ENCODE results near the gene TCF7L1. TPM values are rescaled to one million over a fixed set of nuclear protein-coding genes. Genes with fewer than 3 reads are reported as not detected.

Gene TCF7L1
- total and polyA plus RNA-seq, 9 of the 15 experiments (the other 6 are each of a cell fraction or from before 2014, with no cell fraction given), result 0.03 to 0.11 (median 0.07) TPM; not detected in 5

DNA sequence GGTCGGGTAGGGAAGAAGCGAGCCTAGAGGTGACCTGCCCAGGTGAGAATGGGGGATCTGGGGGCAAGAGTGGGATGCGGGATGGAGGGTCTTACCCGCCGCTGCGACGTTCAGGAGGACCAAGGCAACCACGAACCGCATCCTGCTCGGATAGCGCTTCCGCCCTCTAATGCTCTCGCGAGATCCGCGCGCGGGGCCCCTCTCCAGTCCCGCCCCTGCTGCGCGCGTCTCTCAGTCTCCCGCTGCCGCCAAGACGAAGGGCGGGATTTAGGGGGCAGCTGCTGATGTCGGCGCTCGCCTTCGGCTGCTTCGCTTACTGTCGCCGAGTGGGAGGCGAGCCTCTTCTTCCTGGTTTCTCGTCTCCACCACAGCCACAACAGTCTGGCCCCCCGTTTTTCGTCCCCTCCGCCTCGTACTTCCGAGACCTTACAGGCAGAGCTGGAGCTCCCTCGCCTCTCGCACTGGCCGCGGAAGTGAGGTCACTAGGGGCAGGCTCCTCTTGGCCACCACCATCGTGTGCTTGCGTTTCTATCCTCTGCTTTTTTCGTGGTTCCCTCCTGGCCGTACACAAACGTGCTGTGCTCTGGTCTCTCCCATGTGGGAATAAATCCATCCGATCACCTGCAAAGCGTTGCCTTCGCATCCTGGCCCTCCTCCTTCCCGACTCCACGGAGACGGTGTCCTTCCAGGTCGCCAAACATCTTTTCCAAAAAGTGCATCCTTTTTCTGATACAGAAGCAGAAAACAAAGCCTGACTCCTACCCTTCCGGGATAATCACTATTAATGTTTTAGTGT is 194.8 kb downstream of the TCF7L1 start, which contains the start of gene TGOLN2 (continued):
- TF ChIP-seq, protein P1, sequence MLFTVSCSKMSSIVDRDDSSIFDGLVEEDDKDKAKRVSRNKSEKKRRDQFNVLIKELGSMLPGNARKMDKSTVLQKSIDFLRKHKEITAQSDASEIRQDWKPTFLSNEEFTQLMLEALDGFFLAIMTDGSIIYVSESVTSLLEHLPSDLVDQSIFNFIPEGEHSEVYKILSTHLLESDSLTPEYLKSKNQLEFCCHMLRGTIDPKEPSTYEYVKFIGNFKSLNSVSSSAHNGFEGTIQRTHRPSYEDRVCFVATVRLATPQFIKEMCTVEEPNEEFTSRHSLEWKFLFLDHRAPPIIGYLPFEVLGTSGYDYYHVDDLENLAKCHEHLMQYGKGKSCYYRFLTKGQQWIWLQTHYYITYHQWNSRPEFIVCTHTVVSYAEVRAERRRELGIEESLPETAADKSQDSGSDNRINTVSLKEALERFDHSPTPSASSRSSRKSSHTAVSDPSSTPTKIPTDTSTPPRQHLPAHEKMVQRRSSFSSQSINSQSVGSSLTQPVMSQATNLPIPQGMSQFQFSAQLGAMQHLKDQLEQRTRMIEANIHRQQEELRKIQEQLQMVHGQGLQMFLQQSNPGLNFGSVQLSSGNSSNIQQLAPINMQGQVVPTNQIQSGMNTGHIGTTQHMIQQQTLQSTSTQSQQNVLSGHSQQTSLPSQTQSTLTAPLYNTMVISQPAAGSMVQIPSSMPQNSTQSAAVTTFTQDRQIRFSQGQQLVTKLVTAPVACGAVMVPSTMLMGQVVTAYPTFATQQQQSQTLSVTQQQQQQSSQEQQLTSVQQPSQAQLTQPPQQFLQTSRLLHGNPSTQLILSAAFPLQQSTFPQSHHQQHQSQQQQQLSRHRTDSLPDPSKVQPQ (CRISPR knock-in tag; IDR thresholded peaks at IDR 0.05; ENCODE audit: borderline replicate concordance), result no peak
- TF ChIP-seq ZNF12 (CRISPR knock-in tag; IDR thresholded peaks at IDR 0.05) (peak; percentile 53; the same call in 1 of the 2 replicates), ZNF408 (CRISPR knock-in tag; IDR thresholded peaks at IDR 0.05; ENCODE audit: low read depth) (no peak), NR4A1 (CRISPR knock-in tag; IDR thresholded peaks at IDR 0.05) (no peak), NR4A1 (tag; IDR thresholded peaks at IDR 0.05) (no peak), TAF7 (tag; IDR thresholded peaks at IDR 0.05) (peak; percentile 83; the same call in 1 of the 2 replicates), ZNF431 (CRISPR knock-in tag; IDR thresholded peaks at IDR 0.05) (no peak), SREBF1 (IDR thresholded peaks at IDR 0.05; ENCODE audit: borderline replicate concordance, low read depth, low read length) (no peak), PRMT5 (CRISPR knock-in tag; IDR thresholded peaks at IDR 0.05) (no peak), RAD51 (IDR thresholded peaks at IDR 0.05; ENCODE audit: borderline replicate concordance, low read depth) (no peak), SOX6 (IDR thresholded peaks at IDR 0.05) (0 out of 2 replicates have a peak, but pooled peaks have one; percentile 29), MTA3 (IDR thresholded peaks at IDR 0.05; ENCODE audit: borderline replicate concordance) (peak; percentile 89; the same call in 1 of the 2 replicates), ZSCAN29 (IDR thresholded peaks at IDR 0.05) (no peak), BRF1 (IDR thresholded peaks at IDR 0.05; ENCODE audit: borderline replicate concordance, extremely low read depth, insufficient read length) (no peak), GATAD2B (IDR thresholded peaks at IDR 0.05; ENCODE audit: borderline replicate concordance) (no peak)
- TF ChIP-seq, protein P2, sequence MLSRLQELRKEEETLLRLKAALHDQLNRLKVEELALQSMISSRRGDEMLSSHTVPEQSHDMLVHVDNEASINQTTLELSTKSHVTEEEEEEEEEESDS (CRISPR knock-in tag; IDR thresholded peaks at IDR 0.05), result no peak
- TF ChIP-seq, protein P3, sequence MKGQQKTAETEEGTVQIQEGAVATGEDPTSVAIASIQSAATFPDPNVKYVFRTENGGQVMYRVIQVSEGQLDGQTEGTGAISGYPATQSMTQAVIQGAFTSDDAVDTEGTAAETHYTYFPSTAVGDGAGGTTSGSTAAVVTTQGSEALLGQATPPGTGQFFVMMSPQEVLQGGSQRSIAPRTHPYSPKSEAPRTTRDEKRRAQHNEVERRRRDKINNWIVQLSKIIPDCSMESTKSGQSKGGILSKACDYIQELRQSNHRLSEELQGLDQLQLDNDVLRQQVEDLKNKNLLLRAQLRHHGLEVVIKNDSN (CRISPR knock-in tag; IDR thresholded peaks at IDR 0.05), result peak; percentile 10; the same call in 1 of the 2 replicates
- TF ChIP-seq, protein P4, sequence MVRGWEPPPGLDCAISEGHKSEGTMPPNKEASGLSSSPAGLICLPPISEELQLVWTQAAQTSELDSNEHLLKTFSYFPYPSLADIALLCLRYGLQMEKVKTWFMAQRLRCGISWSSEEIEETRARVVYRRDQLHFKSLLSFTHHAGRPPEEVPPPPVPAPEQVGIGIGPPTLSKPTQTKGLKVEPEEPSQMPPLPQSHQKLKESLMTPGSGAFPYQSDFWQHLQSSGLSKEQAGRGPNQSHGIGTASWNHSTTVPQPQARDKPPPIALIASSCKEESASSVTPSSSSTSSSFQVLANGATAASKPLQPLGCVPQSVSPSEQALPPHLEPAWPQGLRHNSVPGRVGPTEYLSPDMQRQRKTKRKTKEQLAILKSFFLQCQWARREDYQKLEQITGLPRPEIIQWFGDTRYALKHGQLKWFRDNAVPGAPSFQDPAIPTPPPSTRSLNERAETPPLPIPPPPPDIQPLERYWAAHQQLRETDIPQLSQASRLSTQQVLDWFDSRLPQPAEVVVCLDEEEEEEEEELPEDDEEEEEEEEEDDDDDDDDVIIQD (CRISPR knock-in tag; IDR thresholded peaks at IDR 0.05), result no peak
- TF ChIP-seq, protein P5, sequence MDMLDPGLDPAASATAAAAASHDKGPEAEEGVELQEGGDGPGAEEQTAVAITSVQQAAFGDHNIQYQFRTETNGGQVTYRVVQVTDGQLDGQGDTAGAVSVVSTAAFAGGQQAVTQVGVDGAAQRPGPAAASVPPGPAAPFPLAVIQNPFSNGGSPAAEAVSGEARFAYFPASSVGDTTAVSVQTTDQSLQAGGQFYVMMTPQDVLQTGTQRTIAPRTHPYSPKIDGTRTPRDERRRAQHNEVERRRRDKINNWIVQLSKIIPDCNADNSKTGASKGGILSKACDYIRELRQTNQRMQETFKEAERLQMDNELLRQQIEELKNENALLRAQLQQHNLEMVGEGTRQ (CRISPR knock-in tag; IDR thresholded peaks at IDR 0.05), result no peak
- TF ChIP-seq, protein P6, sequence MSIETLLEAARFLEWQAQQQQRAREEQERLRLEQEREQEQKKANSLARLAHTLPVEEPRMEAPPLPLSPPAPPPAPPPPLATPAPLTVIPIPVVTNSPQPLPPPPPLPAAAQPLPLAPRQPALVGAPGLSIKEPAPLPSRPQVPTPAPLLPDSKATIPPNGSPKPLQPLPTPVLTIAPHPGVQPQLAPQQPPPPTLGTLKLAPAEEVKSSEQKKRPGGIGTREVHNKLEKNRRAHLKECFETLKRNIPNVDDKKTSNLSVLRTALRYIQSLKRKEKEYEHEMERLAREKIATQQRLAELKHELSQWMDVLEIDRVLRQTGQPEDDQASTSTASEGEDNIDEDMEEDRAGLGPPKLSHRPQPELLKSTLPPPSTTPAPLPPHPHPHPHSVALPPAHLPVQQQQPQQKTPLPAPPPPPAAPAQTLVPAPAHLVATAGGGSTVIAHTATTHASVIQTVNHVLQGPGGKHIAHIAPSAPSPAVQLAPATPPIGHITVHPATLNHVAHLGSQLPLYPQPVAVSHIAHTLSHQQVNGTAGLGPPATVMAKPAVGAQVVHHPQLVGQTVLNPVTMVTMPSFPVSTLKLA (conservative IDR thresholded peaks at IDR 0.05), result peak; percentile 52 to 63; a peak in 3 of 4 replicates

Measured in K562 (cell line).